Retinal pigment epithelial cell (primary cell): ENCODE results near the gene FERMT3.

Experiments used
- DNase-seq: peaks from one replicate; pipeline ENCODE4 v3.0.0-alpha.2; 2010; ENCODE audit warnings: low read depth
- H3K4me3 ChIP-seq: 2 replicates; pipeline ENCODE4 v1.5.1; 2011; ENCODE audit warnings: mild to moderate bottlenecking, low read length, control low read depth, moderate library complexity
- TF ChIP-seq, protein P1 (sequence below): conservative IDR thresholded peaks from 2 replicates; pipeline ENCODE4 v1.5.1; 2011; ENCODE audit warnings: low read depth, low read length, control low read depth, inconsistent platforms

The FERMT3 gene

DNA sequence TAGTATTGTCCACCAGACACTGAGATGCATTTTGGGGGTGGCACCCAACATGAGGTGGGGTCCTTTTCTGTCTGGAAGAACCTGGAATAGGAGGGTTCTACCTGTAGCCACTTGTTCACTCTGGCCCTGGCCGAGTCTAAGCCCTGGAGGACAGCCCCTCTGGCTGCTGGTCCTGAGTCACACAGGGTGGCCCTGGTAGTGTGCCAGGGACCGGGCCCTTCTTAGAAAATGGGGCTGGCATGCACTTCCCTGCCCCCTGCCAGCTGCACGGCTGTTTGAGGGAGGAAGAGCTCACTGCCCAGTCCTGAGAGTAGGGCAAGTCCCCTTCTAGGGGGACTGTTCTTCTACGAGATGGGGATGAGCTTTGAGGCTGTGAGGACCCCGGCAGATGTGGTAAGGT lies 47.0 kb downstream of the FERMT3 start:
- H3K4me3 ChIP-seq = no peak overlapping the region
- DNase-seq = no peak
- TF ChIP-seq, protein P1, sequence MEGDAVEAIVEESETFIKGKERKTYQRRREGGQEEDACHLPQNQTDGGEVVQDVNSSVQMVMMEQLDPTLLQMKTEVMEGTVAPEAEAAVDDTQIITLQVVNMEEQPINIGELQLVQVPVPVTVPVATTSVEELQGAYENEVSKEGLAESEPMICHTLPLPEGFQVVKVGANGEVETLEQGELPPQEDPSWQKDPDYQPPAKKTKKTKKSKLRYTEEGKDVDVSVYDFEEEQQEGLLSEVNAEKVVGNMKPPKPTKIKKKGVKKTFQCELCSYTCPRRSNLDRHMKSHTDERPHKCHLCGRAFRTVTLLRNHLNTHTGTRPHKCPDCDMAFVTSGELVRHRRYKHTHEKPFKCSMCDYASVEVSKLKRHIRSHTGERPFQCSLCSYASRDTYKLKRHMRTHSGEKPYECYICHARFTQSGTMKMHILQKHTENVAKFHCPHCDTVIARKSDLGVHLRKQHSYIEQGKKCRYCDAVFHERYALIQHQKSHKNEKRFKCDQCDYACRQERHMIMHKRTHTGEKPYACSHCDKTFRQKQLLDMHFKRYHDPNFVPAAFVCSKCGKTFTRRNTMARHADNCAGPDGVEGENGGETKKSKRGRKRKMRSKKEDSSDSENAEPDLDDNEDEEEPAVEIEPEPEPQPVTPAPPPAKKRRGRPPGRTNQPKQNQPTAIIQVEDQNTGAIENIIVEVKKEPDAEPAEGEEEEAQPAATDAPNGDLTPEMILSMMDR = no peak

DNA sequence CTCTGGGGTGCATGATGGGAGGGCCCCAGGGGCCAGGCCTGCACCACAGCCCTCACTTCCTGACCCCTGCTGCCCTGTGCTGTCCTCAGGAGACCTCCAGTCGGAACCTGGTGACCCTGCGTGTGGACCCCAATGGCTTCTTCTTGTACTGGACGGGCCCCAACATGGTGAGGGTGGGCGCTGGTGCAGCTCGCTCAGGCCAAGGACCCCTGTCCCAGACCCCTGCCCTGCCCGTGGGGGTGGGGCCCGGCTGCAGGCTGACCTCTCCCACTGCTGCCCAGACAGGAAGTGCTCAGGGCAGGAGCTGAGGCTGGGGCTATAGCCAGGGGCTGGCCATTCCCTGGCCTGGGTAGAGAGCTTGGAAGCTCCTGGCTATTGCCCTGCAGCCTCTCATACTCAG lies 47.8 kb downstream of the FERMT3 start:
- TF ChIP-seq, protein P1 = no peak
- no peak for DNase-seq
- no peak overlapping the region for H3K4me3 ChIP-seq

DNA sequence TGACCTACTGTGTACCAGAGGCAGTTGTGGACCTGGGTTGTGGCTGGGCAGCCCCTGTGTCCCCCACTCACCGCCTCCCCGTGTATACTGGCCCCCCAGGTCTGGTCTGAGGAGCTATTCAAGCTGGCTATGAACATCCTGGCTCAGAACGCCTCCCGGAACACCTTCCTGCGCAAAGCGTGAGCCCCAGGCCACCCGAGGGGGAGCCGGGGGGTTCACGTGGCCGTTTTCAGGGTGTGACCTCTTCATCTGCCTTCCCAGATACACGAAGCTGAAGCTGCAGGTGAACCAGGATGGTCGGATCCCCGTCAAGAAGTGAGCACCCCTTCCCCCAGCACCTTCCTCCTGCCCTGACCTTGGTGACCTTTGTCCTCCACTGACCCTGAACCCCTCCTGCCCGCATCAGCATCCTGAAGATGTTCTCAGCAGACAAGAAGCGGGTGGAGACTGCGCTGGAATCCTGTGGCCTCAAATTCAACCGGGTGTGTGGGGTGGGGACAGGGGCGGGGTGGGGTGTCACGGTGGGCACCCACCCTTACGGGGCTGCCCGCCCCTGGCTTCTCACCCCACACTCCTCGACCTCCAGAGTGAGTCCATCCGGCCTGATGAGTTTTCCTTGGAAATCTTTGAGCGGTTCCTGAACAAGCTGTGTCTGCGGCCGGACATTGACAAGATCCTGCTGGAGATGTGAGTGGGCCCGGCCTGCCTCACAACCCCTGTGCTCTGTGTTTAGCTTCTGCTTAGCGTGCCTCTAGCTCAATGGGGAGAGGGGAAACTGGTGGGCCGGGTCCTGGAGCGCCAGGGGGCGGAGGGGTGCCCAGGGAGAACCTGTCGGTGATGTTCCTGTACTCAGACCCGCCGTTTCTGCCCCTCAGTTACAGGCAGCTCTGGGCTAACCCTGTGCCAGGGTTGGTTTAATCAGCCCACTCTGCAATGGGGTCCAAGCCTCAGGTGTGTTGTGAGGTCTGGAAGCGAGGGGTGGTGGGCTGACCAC lies 48.9 kb downstream of the FERMT3 start:
- TF ChIP-seq, protein P1 = no peak
- no peak for DNase-seq
- no peak overlapping the region for H3K4me3 ChIP-seq

DNA sequence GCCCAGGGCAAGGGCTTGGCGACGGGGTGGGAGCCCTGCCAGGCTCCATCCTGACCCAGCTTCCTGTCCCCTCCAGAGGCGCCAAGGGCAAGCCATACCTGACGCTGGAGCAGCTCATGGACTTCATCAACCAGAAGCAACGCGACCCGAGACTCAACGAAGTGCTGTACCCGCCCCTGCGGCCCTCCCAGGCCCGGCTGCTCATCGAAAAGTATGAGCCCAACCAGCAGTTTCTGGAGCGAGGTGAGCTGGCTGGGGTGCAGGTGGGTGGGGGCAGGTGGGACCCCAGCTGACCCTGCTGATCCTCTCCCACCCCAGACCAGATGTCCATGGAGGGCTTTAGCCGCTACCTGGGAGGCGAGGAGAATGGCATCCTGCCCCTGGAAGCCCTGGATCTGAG lies 49.8 kb downstream of the FERMT3 start:
- no peak overlapping the region for H3K4me3 ChIP-seq
- TF ChIP-seq, protein P1 = no peak
- no peak for DNase-seq

DNA sequence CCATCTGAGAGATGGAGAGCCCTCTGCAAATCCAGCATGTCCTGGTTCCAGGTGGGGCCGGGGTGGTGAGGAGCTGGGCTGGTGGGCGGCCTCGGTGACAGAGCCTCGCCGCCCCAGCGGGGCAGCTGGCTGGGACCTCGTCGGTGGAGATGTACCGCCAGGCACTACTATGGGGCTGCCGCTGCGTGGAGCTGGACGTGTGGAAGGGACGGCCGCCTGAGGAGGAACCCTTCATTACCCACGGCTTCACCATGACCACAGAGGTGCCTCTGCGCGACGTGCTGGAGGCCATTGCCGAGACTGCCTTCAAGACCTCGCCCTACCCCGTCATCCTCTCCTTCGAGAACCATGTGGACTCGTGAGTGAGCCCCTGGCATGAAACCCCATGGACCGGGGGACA lies 51.8 kb downstream of the FERMT3 start:
- H3K4me3 ChIP-seq = no peak overlapping the region
- TF ChIP-seq, protein P1 = no peak
- no peak for DNase-seq

DNA sequence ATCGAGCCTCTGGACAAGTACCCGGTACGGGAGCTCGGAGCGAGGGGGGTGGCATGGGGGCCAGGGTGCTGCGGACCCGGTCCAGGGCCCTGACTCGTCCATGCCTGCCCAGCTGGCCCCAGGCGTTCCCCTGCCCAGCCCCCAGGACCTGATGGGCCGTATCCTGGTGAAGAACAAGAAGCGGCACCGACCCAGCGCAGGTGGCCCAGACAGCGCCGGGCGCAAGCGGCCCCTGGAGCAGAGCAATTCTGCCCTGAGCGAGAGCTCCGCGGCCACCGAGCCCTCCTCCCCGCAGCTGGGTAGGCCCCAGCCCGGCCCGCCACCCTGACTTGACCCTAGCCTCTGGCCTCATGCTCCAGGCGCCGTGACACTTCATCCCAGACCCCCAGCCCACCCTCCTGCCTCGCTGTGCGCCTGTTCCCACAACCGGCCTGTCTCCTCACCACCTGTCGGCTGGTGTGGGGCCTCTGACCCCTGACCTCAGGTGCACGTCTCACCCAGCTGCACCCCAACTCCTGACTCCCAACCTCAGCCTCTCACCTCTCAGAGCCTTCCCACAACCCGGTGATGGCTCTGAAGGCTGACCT lies 52.5 kb downstream of the FERMT3 start:
- no peak overlapping the region for H3K4me3 ChIP-seq
- no peak for DNase-seq
- TF ChIP-seq, protein P1 = no peak

DNA sequence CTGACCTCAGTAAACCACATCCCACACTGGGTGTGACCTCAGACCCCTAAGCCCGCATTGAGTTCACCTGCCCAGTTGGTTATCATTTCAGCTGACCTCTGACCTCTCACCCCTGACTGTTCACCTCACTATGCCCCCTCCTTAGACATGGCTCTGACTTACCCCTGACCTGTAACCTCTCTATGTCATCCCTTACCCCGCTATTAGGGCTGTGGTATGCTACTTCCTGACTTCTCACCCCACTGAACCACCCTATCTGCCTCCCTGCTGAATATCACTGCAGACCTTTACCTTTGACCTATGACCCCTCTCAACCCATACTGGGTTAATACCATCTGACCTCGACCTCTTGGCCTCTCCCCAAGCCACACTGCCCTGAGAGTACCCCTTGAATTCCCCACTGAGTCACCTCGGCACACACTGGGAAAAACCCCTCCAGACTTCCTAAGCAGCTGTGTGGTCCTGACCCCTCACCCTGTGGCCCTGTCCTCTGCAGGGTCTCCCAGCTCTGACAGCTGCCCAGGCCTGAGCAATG lies 53.1 kb downstream of the FERMT3 start:
- H3K4me3 ChIP-seq = no peak overlapping the region
- DNase-seq = no peak
- TF ChIP-seq, protein P1 = no peak
